ENCODE data around the gene ACAP3.

The ACAP3 gene

DNA sequence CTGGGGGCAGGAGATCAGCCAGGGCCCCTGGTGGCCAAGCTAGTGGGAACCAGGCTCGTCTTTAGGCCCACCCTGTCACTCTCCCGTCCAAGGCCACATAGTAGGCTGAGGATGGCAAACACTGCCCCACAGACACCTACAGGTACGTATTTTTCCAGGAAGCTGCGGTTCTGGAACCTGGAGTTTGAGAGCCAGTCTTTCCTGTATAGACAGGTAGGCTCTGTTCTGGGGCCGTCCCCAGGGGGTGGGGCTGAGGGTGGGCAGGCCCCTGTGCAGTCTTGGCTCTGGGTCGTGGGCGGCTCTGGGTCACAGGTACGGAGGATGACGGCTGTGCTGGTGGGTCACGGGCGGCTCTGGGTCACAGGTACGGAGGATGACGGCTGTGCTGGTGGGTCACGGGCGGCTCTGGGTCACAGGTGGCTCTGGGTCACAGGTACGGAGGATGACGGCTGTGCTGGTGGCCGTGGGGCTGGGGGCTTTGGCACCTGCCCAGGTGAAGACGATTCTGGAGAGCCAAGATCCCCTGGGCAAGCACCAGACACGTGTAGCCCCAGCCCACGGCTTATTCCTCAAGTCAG lies 2.8 kb upstream of the ACAP3 start:
- DNase-seq (ENCODE audit: extremely low spot score): no peak
- CTCF ChIA-PET: no interaction called here
- TF ChIP-seq FOXA1 (IDR thresholded peaks at IDR 0.05) (no peak), LEF1 (IDR thresholded peaks at IDR 0.05; ENCODE audit: borderline replicate concordance) (no peak), ZNF384 (IDR thresholded peaks at IDR 0.05) (no peak), NFRKB (IDR thresholded peaks at IDR 0.05) (no peak), L3MBTL2 (conservative IDR thresholded peaks at IDR 0.05) (no peak), FOXK2 (IDR thresholded peaks at IDR 0.05) (no peak), TARDBP (IDR thresholded peaks at IDR 0.05) (no peak), FOXM1 (IDR thresholded peaks at IDR 0.05; ENCODE audit: borderline replicate concordance) (no peak), ELF4 (IDR thresholded peaks at IDR 0.05) (no peak), SP1 (IDR thresholded peaks at IDR 0.05) (no peak), ARNT (IDR thresholded peaks at IDR 0.05) (no peak), HDGF (IDR thresholded peaks at IDR 0.05; ENCODE audit: borderline replicate concordance) (no peak), SUZ12 (IDR thresholded peaks at IDR 0.05) (no peak), BHLHE40 (IDR thresholded peaks at IDR 0.05; ENCODE audit: borderline replicate concordance) (no peak), CTBP1 (IDR thresholded peaks at IDR 0.05; ENCODE audit: borderline replicate concordance) (no peak)
- TF ChIP-seq, protein P1, sequence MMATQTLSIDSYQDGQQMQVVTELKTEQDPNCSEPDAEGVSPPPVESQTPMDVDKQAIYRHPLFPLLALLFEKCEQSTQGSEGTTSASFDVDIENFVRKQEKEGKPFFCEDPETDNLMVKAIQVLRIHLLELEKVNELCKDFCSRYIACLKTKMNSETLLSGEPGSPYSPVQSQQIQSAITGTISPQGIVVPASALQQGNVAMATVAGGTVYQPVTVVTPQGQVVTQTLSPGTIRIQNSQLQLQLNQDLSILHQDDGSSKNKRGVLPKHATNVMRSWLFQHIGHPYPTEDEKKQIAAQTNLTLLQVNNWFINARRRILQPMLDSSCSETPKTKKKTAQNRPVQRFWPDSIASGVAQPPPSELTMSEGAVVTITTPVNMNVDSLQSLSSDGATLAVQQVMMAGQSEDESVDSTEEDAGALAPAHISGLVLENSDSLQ (IDR thresholded peaks at IDR 0.05): no peak
- POLR2A ChIA-PET: no interaction called here

DNA sequence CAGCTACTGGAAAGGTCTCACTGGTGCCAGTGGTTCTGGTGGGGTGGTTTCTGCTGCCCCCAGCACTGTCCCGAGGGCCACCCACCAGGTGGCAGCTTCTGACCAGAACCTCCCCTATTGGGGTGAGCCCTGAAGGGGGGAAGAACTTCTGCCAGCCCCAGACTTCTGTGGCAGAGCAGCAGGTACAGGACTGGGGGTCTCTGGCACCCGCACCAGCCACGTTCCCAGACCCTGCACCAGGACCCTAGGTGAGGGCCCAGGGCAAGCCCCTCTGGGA lies 2.3 kb upstream of the ACAP3 start:
- POLR2A ChIA-PET: interaction anchor here (0.9 to 1.3 kb wide), 3 partner anchors 10 to 65 kb away, joined by 3 read pairs; partner anchors contain the start of gene AURKAIP1
- no peak for TF ChIP-seq TARDBP (IDR thresholded peaks at IDR 0.05)
- no peak for TF ChIP-seq BHLHE40 (IDR thresholded peaks at IDR 0.05; ENCODE audit: borderline replicate concordance)
- no peak for TF ChIP-seq ZNF384 (IDR thresholded peaks at IDR 0.05)
- no peak for TF ChIP-seq HDGF (IDR thresholded peaks at IDR 0.05; ENCODE audit: borderline replicate concordance)
- TF ChIP-seq FOXA1 (IDR thresholded peaks at IDR 0.05): no peak
- CTCF ChIA-PET: no interaction called here

DNA sequence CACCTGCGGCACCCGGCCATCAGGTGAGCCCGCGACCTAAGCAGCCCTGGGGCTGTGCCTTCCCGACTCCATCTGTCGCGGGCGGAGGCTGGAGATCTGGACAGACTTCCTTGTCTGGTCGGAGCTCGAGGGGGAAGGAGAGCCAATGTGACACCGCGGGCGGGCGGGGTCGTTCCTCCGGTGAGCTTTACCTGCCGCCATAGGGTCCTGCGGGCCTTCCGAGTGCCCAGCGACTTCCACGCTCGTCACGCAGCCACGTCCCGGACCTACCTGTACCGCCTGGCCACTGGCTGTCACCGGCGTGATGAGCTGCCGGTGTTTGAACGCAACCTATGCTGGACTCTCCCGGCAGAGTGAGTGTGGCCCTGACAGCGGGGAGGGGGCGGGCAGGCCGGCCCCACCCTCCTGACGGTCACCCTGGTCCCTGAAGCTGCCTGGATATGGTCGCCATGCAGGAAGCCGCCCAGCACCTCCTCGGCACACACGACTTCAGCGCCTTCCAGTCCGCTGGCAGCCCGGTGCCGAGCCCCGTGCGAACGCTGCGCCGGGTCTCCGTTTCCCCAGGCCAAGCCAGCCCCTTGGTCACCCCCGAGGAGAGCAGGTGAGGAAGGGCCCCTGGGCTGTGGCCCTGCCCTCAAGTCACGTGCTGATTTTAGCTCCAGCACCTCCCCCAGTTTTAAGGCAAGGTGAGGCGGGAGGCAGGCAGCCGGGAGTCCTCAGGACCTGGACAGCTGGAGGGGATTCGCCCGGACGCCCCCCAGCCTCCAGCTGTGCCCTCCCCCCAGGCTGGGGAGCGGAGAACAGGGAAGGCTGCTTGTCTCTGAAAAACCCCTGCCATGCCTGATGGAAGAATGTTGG lies 1.8 kb upstream of the ACAP3 start:
- TF ChIP-seq ELF4 (IDR thresholded peaks at IDR 0.05): no peak
- no peak for DNase-seq (ENCODE audit: extremely low spot score)
- ChIA-PET CTCF (no interaction called here), POLR2A (interaction anchor here (0.7 to 1.3 kb wide), 5 partner anchors 9 to 78 kb away, joined by 3 read pairs; partner anchors contain the start of genes AURKAIP1 and SDF4)

More for the DNA sequence above, 2.3 kb upstream of the ACAP3 start:
- no peak for DNase-seq (ENCODE audit: extremely low spot score)

DNA sequence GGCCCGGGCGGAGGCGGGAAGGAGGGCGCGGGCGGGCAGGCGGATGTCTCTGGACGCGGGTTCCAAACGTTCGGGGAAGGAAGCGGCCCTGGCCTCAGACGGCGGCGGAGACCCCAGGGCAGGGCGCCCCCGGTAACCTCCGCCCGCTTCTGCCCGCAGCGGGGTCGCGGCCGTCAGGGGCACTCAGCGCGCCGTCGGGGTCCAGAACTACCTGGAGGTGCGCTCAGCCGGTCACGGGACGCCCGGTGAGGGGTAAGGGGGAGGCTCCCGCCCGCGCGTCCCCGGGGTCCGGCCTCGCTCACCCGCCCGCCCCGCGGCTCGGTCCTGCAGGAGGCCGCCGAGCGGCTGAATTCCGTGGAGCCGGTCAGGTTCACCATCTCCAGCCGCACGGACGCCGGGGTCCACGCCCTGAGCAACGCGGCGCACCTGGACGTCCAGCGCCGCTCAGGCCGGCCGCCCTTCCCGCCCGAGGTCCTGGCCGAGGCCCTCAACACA lies 1.1 kb upstream of the ACAP3 start:
- ChIA-PET CTCF (no interaction called here), POLR2A (interaction anchor here (1.0 to 1.3 kb wide), 3 partner anchors 9 to 66 kb away, joined by 3 read pairs; partner anchors contain the start of gene AURKAIP1)
- DNase-seq (ENCODE audit: extremely low spot score): no peak
- TF ChIP-seq TARDBP (IDR thresholded peaks at IDR 0.05) (no peak), FOXM1 (IDR thresholded peaks at IDR 0.05; ENCODE audit: borderline replicate concordance) (no peak)

DNA sequence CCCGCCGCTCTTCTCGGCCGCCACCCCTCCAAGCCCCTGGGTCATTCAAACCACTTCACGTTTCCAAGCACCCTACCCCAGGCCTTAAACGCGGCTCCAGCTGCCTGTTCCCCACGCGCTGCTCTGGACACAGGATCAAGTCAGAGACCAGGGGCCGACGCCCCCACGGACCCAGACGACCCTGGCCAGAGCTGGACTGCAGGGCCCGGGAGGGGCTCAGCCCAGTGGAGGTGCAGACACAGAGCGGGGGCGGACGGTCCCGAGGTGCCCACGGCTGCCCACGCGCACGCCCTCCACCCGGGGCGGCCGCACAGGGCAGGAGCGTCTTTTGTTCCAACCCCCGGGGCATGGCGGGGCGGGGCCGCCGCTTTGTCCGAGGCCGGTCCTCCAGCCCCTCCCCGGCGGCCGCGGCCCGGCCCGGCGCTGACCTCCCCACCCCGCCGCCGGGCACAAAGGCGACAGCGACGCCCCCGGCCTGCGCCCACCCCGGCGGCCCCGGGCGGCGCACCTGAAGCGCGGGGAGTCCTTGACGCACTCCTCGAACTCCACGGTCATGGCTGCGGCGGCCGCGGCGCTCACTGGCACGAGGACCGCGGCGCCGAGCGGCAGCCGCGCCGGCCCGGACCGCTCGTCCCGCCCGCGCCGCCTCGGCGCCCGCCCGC lies 338 bp downstream of the ACAP3 start:
- TF ChIP-seq ARNT (IDR thresholded peaks at IDR 0.05): no peak
- no peak for TF ChIP-seq ZNF384 (IDR thresholded peaks at IDR 0.05)
- no peak for TF ChIP-seq L3MBTL2 (conservative IDR thresholded peaks at IDR 0.05)
- TF ChIP-seq CTBP1 (IDR thresholded peaks at IDR 0.05; ENCODE audit: borderline replicate concordance): no peak
- no peak for TF ChIP-seq LEF1 (IDR thresholded peaks at IDR 0.05; ENCODE audit: borderline replicate concordance)
- TF ChIP-seq NFRKB (IDR thresholded peaks at IDR 0.05): no peak
- TF ChIP-seq HDGF (IDR thresholded peaks at IDR 0.05; ENCODE audit: borderline replicate concordance): no peak
- no peak for TF ChIP-seq BHLHE40 (IDR thresholded peaks at IDR 0.05; ENCODE audit: borderline replicate concordance)
- TF ChIP-seq FOXK2 (IDR thresholded peaks at IDR 0.05): no peak
- TF ChIP-seq TARDBP (IDR thresholded peaks at IDR 0.05): no peak
- TF ChIP-seq FOXA1 (IDR thresholded peaks at IDR 0.05): no peak
- no peak for TF ChIP-seq SUZ12 (IDR thresholded peaks at IDR 0.05)
- TF ChIP-seq SP1 (IDR thresholded peaks at IDR 0.05): no peak
- TF ChIP-seq FOXM1 (IDR thresholded peaks at IDR 0.05; ENCODE audit: borderline replicate concordance): no peak
- TF ChIP-seq, protein P1 (IDR thresholded peaks at IDR 0.05): no peak
- TF ChIP-seq ELF4 (IDR thresholded peaks at IDR 0.05): no peak
- ChIA-PET POLR2A (interaction anchor here (0.9 kb wide), 1 partner anchor 18 kb away, joined by 3 read pairs; no protein-coding TSS in a partner anchor), CTCF (no interaction called here)
- no peak for DNase-seq (ENCODE audit: extremely low spot score)

DNA sequence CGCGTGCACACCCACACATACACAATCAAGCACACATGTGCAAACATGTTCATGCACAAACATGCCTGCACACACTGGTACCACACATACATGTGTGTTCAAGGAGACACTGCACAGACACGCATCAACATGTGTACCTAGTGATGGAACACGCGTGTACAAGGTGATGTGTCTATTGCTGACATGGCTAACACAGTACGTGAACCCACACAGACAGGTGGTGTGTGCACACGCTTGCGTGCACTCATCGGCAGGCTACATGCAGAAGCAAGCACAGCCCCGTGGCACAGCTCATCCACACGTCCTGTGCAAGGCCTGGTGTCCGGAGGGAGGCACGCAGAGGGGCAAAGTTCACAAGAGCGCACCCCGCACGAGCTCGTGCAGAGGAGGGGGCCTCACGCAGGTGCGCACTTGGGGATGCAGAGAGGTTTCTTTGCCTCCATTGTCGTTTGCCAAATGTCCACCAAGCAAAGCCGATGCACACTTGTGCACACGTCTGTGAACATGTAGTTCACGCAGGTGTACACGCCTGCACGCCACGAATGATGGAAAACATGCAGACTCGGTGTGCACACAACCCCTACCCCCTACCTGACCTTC lies 969 bp downstream of the ACAP3 start:
- CTCF ChIA-PET: no interaction called here
- DNase-seq (ENCODE audit: extremely low spot score): no peak
- TF ChIP-seq CTBP1 (IDR thresholded peaks at IDR 0.05; ENCODE audit: borderline replicate concordance) (no peak), ZNF384 (IDR thresholded peaks at IDR 0.05) (no peak), ELF4 (IDR thresholded peaks at IDR 0.05) (no peak), SP1 (IDR thresholded peaks at IDR 0.05) (no peak)
- POLR2A ChIA-PET: interaction anchor here (0.9 kb wide), 1 partner anchor 19 kb away, joined by 3 read pairs; no protein-coding TSS in a partner anchor

Data from HEK293T (cell line).